HEK293 (cell line): Measurements from ENCODE around the gene SWAP70.

ENCODE experiments used
- TCF7L2 ChIP-seq: IDR thresholded peaks from 2 replicates; pipeline ENCODE4 v1.6.1; 2011; ENCODE audit warnings: low read depth, mild to moderate bottlenecking, inconsistent platforms, low read length, moderate library complexity, borderline replicate concordance
- ZBTB1 ChIP-seq: fragments of 450-650 bp; formaldehyde crosslinking; IDR thresholded peaks from 2 replicates; pipeline ENCODE4 v1.5.1; 2016; ENCODE audit warnings: missing biosample characterization, missing genetic modification characterization
- ZNF558 ChIP-seq: fragments of 450-650 bp; formaldehyde crosslinking; IDR thresholded peaks from 2 replicates; pipeline ENCODE4 v1.5.1; 2016; ENCODE audit warnings: missing biosample characterization, missing genetic modification characterization
- ZNF639 ChIP-seq: fragments of 450-650 bp; formaldehyde crosslinking; IDR thresholded peaks from 2 replicates; pipeline ENCODE4 v1.5.1; 2016; ENCODE audit warnings: missing biosample characterization, missing genetic modification characterization
- ZNF660 ChIP-seq: fragments of 450-650 bp; IDR thresholded peaks from 2 replicates; pipeline ENCODE4 v1.5.1; 2018; ENCODE audit warnings: missing biosample characterization, mild to moderate bottlenecking, missing genetic modification characterization
- ZNF785 ChIP-seq: fragments of 450-650 bp; formaldehyde crosslinking; IDR thresholded peaks from 2 replicates; pipeline ENCODE4 v1.5.1; 2016; ENCODE audit warnings: missing biosample characterization, missing genetic modification characterization

GRCh38 chr11:9664276-9665171 lies 647 bp downstream of the SWAP70 start:
- TF ChIP-seq ZNF558 (tag by site-specific recombination) (no peak), ZNF639 (tag by site-specific recombination) (no peak), ZNF660 (no peak), ZBTB1 (tag by site-specific recombination) (no peak), ZNF785 (no peak), TCF7L2 (no peak)
